Measurements from ENCODE around the gene ZC3HAV1. TPM values are rescaled to one million over a fixed set of nuclear protein-coding genes. Genes with fewer than 3 reads are reported as not detected.
A peak's percentile ranks its signal among the peaks of the same experiment; 100 is the strongest.

Gene ZC3HAV1
- total and polyA plus RNA-seq, 10 donors, result 12.7 to 82.4 (median 61.7) TPM

DNA sequence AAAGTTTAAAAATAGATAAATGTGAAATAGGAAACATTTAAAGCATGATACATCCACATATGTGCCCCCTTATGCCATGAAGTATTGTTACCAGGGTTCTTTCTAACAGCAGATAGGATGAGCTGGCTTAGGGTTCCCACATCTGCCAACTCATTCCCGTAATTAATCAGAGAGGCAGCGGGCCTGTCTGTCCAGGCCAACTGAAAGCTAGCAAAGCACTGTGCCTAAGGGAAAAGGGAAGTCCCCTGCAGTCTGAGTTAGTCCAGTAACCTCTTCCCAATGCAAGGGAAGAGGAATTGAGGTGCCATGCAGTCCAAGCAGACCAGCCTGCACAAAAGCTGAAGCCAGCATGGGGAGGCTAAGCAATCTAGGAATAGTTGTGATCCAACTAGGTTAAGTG, 55.4 kb downstream of the ZC3HAV1 start:
- intact Hi-C loops (cut with DNase I; ENCODE audit: low total_unique reads), result no loop called here
- TF ChIP-seq POLR2AphosphoS5 (IDR thresholded peaks at IDR 0.05) (peak in 1 of 3 donors; percentile 46), POLR2A (IDR thresholded peaks at IDR 0.05) (no peak)
- TF ChIP-seq, protein P1, sequence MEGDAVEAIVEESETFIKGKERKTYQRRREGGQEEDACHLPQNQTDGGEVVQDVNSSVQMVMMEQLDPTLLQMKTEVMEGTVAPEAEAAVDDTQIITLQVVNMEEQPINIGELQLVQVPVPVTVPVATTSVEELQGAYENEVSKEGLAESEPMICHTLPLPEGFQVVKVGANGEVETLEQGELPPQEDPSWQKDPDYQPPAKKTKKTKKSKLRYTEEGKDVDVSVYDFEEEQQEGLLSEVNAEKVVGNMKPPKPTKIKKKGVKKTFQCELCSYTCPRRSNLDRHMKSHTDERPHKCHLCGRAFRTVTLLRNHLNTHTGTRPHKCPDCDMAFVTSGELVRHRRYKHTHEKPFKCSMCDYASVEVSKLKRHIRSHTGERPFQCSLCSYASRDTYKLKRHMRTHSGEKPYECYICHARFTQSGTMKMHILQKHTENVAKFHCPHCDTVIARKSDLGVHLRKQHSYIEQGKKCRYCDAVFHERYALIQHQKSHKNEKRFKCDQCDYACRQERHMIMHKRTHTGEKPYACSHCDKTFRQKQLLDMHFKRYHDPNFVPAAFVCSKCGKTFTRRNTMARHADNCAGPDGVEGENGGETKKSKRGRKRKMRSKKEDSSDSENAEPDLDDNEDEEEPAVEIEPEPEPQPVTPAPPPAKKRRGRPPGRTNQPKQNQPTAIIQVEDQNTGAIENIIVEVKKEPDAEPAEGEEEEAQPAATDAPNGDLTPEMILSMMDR (IDR thresholded peaks at IDR 0.05 in 8 of 11, conservative IDR thresholded peaks at IDR 0.05 in 3 of 11), result no peak
- Histone ChIP-seq H3K9me3 (no peaks in the 10 kb centered on the region), H3K4me3 (no peak overlapping the region), H3K36me3 (peaks cover 10 to 98% (median 93%) of the 10 kb centered on the region in 6 donors), H3K4me1 (peaks cover 0 to 7% (median 0%) of the 10 kb centered on the region in 6 donors), H3K27me3 (replicated peaks in 1 of 7) (no peaks in the 10 kb centered on the region), H3K27ac (peak overlapping the region in 1 of 8 donors; percentile 5)
- no peak for DNase-seq
- 70 to 90% (median 71%) methylated on average over 2 of the region's 2 CpGs for WGBS, 5 donors

DNA sequence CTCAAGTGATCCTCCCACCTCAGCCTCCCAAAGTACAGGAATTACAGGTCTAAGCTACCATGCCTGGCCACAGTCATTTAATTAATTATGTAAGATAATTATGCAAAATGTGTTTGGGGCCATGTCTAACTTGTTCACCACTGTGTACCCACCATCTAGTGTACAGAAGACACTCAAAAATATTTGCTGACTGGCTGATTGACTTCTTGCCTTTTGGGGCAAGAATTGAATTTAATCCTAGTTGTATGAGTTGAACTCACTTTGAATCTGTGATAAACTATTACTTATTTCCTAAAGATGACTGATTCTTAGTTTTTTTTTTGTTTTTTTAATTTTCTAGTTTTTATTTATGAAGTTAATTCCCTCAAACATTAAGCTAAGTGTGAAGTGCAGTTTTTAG, 57.9 kb downstream of the ZC3HAV1 start:
- Histone ChIP-seq H3K4me3 (no peak overlapping the region), H3K27ac (no peak overlapping the region), H3K4me1 (peaks cover 0 to 2% (median 0%) of the 10 kb centered on the region in 6 donors), H3K36me3 (peaks cover 11 to 100% (median 96%) of the 10 kb centered on the region in 6 donors), H3K27me3 (replicated peaks in 1 of 7) (no peaks in the 10 kb centered on the region), H3K9me3 (no peaks in the 10 kb centered on the region)
- intact Hi-C loops (cut with DNase I; ENCODE audit: low total_unique reads), result no loop called here
- TF ChIP-seq POLR2AphosphoS5 (IDR thresholded peaks at IDR 0.05) (no peak), POLR2A (IDR thresholded peaks at IDR 0.05) (no peak)
- TF ChIP-seq, protein P1 (IDR thresholded peaks at IDR 0.05 in 8 of 11, conservative IDR thresholded peaks at IDR 0.05 in 3 of 11), result no peak
- no peak for DNase-seq

DNA sequence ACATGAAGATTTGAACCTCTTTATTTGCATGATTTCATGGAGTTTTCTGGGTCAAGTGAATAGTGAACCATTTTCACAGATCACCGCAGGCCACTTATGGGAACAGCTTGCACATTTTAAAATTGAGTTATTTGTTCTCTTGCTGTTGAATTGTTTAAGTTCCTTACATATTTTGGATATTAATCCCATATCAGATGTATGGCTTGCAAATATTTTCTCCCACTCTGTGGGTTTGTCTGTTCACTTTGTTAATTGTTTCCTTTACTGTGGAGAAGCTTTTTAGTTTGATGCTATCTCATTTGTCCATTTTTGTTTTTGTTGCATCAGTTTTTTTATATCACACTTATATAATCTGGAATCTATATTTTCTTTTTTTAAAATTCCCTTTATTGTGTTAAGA, 59.6 kb downstream of the ZC3HAV1 start:
- Histone ChIP-seq H3K4me3 (no peak overlapping the region), H3K9me3 (no peaks in the 10 kb centered on the region), H3K4me1 (peaks cover 5 to 20% (median 9%) of the 10 kb centered on the region in 6 donors), H3K36me3 (peaks cover 10 to 100% (median 87%) of the 10 kb centered on the region in 6 donors), H3K27me3 (replicated peaks in 1 of 7) (no peaks in the 10 kb centered on the region), H3K27ac (peak overlapping the region in 1 of 8 donors; percentile 17)
- TF ChIP-seq POLR2AphosphoS5 (IDR thresholded peaks at IDR 0.05) (no peak), POLR2A (IDR thresholded peaks at IDR 0.05) (no peak)
- TF ChIP-seq, protein P1 (IDR thresholded peaks at IDR 0.05 in 8 of 11, conservative IDR thresholded peaks at IDR 0.05 in 3 of 11), result no peak
- no peak for DNase-seq
- WGBS, 5 donors, result 85 to 97% (median 89%) methylated on average over 1 of the region's 1 CpG
- intact Hi-C loops (cut with DNase I; ENCODE audit: low total_unique reads), result no loop called here

DNA sequence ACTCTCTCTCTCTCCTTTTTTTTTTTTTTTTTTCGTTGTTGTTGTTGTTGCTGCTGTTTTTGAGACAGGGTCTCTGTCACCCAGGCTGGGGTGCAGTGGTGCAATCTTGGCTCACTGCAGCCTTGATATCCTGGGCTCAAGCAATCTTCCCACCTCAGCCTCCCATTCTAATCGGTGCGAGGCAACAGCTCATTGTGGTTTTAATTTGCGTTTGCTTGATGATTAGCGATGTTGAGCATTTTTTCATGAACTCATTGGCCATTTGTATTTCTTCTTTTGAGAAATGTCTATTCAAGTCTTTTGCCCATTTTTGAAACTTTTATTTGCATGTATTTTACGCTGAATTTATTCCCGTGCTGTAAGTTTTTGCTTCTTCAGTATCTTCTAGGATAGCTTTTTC, 60.4 kb downstream of the ZC3HAV1 start:
- H3K27ac ChIP-seq, result no peak overlapping the region
- peaks cover 10 to 97% (median 78%) of the 10 kb centered on the region in 6 donors for H3K36me3 ChIP-seq
- DNase-seq, result no peak
- no peaks in the 10 kb centered on the region for H3K27me3 ChIP-seq (replicated peaks in 1 of 7)
- intact Hi-C loops (cut with DNase I; ENCODE audit: low total_unique reads), result no loop called here
- H3K4me3 ChIP-seq, result no peak overlapping the region
- no peaks in the 10 kb centered on the region for H3K9me3 ChIP-seq
- 77 to 93% (median 81%) methylated on average over 7 of the region's 7 CpGs for WGBS, 5 donors
- TF ChIP-seq POLR2AphosphoS5 (IDR thresholded peaks at IDR 0.05) (no peak), POLR2A (IDR thresholded peaks at IDR 0.05) (no peak)
- TF ChIP-seq, protein P1 (IDR thresholded peaks at IDR 0.05 in 8 of 11, conservative IDR thresholded peaks at IDR 0.05 in 3 of 11), result no peak
- H3K4me1 ChIP-seq, result peaks cover 13 to 28% (median 17%) of the 10 kb centered on the region in 6 donors

All from spleen (tissue), 11 donors.